CD4-positive, alpha-beta T cell treated with Interleukin-6 for 4 hours (primary cell): ENCODE results near the gene NR2C2.
"Not testable (repeated sequence)": the region's sequence is repeated elsewhere in the genome, so short reads cannot be mapped to it uniquely, and the experiment has no call there.

Source experiments
- DNase-seq: peaks from one replicate; pipeline ENCODE4 v3.0.0-alpha.2; 2020; ENCODE audit warnings: mixed read lengths

Gene NR2C2

DNA sequence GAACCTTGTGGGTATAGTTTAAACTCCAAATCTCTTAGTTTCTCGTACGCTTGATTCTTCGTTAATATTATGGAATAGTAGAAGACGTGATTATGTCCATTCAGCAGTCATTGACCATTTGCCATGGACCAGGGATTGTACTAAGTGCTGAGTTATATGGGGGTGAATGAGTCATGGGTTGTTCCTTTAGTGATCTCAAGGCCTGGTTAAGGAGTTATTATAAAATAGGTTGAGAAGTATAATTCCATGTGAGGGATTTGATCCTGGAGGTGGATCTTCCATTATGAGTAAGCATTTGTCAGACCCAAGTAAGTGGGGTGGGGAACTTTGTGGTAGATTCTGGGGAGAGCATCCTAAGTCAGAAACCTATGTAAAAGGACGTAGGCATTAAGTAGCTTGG lies 15.4 kb downstream of the NR2C2 start:
- no peak for DNase-seq

DNA sequence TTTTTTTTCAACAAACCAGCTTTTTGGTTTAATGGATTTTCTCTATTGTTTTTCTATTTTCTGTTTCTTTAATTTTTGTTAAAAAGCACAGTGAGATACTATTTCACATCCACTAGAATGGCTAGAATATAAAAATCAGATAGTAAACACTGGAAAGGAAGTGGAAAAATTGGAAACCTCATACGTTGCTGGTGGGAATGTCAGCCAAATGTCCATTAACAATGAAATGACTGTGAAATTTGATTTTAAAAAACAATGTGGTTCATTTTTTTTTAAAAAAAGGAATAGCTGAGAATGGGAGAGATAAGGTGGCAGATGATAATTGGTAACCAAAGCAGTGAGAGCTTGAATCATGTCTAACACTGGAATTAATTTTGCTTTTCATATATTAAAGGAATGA lies 19.9 kb downstream of the NR2C2 start:
- DNase-seq = no peak

DNA sequence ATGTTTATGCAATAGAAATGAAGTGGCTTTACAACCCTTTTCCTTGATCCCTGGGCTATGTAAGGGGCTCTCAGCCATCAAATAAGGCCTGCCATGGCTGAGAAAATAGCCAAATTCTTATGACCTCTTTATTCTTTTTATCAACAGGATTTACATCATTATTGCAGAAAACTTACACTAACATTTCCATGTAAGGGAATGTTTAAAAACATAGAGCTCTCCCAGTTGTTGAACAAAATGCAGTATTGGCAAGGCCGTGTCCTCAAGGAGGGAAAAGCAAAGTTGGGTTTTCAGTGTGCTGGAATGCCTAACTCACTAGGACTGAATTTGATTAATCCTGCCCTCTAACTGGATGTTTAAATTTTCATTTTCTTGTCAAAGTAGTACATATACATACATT lies 22.3 kb downstream of the NR2C2 start:
- no peak for DNase-seq

DNA sequence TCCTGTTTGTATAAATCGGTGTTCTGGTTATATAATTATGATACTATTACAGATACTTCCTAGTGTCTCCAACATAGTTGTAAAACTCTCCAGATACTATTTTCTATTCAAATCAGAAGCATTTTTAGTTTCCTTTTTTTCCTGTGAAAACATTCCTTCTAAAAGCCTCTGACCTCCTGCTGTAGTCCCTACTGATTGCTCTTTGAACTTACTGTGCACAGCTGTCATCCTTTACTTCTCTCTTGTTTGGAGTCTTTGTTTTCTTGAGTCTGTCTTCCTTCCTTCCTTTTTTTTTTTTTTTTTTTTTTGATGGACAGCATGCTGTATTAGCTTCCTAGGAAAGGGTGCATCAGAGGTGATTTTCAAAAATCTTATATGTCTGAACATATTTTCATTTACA lies 28.9 kb downstream of the NR2C2 start:
- no peak for DNase-seq

DNA sequence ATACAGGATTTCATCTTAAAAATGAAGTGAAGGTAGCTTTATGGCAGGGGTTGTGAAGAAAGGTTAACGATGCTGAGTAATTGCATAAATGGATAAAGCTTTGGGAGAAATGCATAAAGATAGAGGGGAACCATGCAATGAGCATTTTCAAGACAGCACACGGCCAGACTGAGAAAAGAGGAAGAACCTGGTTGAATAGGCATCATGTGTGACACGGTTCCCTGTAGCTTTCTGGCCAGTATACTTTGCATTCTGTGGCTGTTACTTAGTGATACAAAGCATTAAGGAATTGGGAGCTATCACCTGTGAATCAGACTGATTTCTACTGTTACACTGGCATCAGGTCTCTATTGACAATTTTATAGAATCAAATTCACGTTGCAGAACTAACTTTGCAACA lies 33.3 kb downstream of the NR2C2 start:
- DNase-seq = no peak

DNA sequence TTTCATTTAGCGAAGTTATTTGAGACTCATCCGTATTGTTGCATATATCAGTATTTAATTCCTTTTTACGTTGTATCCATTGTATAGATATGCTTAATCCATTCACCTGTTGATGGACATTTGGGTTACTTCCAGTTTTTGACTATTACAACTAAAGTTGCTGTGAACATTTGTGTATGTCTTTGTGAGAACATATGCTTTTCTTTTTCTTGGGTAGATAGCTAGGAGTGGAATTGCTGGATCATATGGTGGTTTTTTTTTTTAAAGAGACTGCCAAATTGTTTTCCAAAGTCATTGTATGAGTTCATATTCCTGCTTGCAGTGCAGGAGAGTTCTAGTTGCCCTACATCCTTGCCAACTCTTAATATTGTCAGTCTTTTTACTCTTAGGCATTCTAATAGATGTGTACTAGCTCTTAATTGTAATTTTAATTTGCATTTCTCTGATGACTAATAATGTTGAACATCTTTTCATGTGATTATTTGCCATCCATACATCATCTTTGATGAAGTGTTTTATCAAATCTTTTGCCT lies 37.3 kb downstream of the NR2C2 start:
- no peak for DNase-seq

DNA sequence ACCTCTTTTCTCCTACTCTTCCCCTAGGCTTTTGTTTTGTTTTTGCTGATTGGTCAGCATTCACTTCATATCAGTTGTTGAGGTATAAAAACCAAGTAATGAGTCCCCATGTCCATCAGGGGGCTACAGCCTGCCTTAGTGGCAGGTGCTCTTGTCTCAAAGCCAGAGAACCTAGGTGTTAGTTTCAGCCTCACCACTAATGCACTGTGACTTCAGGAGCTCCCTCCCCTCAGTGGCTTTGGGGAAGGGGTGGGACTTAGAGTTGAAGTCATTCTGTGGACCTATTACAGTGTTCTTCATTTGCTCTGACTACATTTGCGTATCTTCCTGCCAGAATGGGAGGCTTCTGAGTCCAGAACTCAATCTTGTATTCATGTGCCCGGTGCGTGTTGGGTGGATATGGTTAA lies 41.6 kb downstream of the NR2C2 start:
- DNase-seq = no peak

DNA sequence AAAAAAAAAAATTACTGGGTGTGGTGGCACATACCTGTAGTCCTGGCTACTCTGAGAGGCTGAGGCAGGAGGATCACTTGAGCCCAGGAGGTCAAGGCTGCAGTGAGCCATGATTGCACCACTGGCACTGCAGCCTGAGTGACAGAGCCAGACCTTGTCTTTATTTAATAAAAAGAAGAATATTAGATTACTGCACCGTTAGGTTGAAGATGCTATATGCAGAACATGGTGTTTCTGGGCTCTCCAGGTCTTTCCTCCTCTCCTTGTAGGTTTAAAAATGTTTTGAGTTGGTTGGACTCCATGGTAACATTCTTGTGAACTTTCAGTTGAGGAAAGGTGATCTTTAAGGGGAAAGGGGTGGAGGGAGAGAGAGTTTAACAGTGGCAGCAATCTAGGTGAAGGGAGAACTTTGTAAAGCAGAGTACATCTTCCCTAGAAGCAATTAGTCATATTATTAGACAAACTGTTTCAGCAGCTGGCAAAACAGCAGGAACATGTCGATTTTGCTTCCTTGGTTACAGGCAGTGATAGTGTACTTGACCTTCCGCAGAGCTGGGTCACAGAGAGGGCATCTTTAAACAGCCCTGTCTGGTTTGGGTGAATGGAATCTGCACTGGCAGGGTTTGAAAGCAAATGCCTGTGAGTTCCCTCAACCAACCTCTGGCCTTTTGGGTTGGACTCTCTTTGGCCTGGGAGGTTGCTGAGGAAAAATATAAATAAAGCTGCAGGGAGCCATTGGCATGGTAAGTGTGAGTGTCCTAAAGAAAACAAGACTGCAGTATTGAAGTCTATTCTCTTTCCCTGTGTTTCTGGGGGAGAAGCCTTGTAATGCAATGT lies 42.8 kb downstream of the NR2C2 start:
- no peak for DNase-seq

DNA sequence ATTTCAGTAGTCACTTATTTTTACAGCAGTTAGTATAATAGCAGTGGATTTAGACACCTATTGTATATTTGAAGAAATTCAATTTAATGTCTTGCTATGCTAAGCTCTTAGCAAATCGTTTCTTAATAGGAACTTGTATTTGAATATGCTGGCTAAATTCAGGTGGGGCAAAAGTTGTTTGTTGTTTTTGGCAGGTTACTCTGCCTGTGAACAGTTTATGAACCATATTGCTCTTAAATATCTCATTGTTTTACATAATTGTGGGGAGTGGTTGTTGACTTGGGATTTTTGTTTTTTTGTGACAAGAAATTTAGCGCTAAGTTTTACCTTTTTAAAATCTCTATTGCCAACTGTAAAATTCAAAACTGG lies 43.4 kb downstream of the NR2C2 start:
- no peak for DNase-seq

DNA sequence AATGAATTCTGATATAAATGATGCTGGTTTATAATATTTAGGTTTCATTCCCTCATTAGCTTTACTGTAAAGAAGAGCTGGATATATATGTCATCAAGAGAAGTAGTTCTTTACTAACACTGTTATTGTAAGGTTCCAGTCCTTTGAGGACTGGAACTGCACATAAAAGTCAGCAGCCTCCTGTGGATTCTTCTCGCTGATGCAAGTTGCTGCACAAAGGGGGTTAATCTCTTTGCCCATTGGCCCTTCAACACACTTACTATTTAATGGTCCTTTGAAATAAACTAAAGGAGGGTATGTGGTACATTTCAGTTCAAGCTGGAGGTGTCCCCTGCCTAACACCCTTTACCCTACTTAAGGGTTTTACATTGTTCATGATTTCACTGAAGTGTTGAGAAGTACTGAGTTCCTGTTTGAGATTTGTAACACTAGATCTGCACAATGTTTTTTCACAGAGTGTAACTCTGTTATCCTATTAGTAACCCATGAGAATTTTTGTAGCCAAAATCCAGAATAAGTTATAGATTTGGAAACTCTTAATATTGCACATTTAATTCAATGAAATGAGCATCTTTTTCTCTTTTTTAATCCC lies 43.9 kb downstream of the NR2C2 start:
- no peak for DNase-seq

DNA sequence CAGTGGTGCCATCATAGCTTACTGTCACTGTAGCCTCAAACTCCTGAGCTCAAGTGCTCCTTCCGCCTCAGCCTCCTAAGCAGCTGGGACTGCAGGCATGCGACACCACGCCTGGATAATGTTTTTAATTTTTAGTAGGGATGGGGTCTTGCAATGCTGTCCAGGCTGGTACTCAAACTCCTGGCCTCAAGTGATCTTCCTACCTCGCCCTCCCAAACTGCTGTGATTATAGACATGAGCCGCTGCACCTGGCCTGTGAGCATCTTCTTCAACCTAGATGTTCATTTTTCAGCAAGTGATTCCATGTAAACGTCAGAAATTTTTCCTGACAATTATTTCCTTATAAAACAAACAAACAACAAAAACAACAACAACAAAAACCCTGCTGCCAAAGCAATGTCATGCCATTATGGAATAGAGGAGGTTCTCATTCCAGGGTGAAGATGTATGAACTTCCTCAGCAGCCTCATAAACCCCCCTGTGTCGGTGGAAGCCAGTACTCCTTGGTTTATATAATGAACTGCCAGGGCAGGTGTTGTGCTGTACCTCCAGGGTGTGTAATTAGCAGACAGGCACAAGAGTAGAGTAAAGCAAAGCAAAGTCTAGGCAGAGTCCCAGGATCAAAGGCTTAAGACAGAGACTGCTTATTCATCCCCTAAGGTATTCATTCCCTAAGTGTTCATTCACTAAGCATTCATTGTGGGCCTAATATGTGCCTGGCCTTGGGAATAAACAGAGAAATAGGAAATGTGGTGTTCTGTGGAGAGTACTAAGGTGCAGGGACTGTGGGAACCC lies 44.6 kb downstream of the NR2C2 start:
- DNase-seq = no peak

DNA sequence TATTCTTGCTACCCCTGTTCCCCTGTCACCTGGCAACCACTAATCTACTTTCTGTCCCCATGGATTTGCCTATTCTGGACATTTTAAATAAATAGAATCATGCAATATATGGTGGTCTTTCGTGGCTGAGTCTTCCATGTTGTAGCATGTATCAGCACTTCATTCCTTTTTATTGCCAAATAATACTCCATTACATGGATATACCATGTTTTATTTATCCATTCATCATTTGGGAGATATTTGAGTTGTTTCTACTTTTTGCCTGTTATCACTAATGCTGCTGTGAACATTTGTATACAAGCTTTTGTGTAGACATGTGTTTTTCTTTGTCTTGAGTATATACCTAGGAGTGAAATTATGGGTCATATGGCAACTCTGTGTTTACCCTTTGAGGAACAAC lies 50.6 kb downstream of the NR2C2 start:
- DNase-seq = no peak

DNA sequence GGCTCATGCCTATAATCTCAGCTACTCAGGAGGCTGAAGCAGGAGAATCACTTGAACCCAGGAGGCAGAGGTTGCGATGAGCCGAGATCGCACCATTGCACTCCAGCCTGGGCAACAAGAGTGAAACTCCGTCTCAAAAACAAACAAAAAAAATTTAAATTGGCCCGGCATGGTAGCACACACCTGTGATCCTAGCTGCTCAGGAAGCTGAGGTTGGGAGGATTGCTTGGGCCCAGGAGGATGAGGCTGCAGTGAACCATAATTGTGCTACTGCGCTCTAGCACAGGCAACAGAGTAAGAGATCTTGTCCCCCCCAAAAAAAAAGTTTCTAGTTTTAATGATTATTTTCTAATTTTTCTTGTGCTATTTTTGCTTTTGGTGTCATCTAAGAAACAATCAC lies 51.8 kb downstream of the NR2C2 start:
- DNase-seq = not testable (repeated sequence)

DNA sequence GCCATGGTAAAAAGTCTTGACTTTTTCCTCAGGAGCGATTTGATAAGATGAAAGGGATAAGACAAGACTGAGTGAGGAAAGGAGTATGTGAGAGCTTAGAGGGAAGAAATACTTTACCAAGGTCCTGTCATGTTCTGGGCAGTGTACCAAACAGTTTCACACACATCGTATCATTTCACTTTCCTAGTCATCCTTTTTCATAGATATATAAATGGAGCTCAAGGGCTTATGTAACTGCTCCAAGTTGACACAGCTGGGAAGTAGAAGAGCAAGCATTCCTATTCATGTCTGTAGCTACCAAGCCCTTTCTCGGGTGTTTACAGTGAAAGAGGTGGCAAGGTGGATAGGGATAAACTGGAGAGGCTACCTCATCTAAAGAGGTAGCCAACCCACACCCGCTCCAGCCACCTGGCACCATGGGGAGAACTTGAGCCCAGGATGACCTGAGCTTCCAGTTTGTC lies 60.3 kb downstream of the NR2C2 start:
- DNase-seq = no peak

DNA sequence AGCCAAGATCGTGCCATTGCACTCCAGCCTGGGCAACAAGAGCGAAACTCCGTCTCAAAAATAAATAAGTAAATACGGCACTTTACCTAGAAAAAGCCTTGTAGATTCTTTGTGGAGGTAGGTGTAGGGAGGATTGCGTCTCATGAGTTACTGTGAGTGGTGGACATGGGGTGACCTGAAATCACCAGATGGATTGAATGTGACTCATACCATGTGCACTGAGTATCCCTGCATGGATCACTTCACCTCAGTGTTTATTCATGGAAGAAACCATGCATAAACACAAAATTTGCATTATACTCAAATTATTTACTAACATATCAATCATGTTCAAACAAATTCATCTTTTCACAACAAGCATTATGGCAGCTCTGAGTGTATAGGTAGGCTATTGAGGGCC lies 61.8 kb downstream of the NR2C2 start:
- no peak for DNase-seq

DNA sequence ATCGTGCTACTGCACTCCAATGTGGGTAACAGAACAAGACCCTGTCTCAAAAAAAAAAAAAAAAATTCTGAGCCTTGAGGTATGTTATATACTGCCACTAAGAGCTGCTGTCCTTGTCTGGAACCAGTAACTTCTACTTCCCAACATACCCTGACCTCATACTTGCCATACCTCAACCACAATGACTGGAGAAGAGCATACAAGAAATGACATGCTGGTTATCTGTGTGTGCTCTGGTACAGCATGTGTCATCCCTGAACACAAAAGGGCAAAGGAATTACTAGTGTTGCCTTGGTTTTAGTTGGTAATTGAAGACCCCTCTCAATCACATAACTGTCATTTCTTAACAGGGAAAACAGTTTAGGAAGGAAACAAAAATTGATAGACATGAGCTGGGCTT lies 63.3 kb downstream of the NR2C2 start:
- no peak for DNase-seq

DNA sequence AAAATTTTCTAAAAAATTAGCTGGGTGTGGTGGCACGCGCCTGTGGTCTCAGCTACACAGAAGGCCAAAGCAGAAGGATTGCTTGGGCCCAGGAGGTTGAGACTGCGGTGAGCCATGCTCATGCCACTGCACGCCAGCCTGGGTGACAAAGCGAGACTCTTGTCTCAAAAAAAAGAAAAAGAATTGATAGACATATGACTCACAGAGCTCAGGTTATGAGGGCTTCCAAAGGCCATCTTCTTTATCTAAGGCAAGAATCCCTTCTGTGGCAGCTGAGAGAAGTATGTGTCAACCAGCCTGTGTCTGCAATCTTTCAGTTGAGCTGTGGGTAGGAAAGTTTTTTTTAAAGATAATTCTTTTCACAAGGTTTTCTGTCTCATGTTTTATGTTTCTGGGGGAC lies 63.8 kb downstream of the NR2C2 start:
- DNase-seq = no peak

DNA sequence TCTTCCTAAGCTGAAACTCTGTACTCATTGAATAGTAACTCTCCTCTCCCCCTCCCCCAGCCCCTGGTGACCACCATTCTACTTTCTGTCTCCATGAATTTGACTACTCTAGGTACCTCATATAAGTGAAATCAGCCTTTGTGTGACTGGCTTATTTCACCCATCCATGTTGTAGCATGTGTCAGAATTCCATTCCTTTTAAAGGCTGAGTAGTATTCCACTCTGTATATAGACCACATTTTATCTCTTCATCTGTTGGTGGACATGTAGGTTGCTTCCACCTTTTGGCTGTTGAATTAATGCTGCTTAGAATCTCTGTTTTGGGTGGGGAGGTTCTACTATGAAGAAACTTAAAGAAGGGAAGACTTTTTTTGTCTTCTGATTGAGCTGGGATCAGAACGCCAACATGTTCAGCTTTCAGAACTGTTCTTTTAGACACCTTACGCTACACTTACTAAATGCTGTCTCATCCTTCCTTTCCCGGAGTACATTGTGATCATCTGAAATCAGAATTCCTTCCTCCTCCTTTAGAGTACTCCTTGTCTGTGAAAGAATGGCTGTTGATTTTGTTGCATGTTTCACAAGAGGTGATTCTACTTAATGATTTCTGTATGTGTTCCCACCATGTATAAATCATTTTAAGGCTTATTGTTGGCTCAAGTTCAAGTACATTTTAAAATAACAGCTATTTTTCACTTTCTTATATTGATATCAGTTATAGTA lies 67.4 kb downstream of the NR2C2 start:
- DNase-seq = no peak

DNA sequence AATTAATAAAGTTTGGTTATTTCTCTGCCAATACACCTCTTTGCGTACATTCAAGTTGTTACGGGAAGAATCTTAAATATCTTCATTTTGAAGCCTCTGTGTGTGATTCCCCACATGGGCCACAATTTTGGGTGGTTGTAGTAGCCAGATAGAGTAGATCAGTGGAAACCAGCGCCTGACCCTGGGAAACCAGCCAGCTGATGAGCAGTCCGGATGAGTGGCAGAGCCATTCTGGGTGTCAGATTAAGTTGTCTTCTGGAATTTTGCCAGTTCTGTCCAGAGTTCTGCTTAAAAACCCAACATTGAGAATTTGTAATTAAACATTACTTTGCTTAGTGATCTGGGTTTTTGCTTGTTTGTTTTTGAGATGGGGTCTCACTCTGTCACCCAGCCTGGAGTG lies 68.1 kb downstream of the NR2C2 start:
- DNase-seq = no peak

DNA sequence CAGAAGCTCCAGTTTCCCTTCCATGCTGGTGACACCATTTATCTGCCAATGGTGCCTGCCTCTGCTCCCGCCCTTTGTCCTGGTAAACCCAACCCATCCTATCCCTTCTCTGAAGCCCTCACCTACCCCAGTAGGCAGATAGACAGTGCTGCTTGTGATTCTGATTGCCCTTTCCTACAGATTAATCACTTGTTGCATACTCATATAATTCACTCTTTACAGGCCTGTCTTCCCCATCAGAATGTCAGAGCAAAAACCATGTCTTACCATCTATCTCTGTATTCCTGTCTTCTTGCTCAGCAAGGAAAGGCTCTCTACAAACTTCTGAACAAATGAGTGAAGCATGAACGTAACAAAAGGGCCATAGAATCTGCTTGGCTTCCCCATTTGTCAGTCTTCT lies 69.8 kb downstream of the NR2C2 start:
- no peak for DNase-seq

DNA sequence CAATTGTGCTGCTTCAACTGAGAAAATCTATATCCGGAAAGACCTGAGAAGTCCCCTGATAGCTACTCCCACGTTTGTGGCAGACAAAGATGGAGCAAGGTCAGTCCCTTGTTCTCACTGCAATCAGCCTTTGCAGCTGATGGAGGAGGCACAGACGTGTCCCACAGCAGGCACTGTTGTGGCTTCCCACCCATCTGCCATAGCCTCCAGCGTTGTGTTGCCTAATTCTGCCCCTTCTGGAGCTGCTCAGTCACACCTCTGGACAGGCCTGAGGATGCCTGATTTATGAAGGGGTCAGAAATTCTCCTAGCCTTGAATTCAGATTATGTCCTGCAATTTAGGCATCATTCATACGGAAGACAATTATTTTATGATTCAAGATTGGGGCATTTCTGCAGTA lies 75.9 kb downstream of the NR2C2 start:
- DNase-seq = no peak

DNA sequence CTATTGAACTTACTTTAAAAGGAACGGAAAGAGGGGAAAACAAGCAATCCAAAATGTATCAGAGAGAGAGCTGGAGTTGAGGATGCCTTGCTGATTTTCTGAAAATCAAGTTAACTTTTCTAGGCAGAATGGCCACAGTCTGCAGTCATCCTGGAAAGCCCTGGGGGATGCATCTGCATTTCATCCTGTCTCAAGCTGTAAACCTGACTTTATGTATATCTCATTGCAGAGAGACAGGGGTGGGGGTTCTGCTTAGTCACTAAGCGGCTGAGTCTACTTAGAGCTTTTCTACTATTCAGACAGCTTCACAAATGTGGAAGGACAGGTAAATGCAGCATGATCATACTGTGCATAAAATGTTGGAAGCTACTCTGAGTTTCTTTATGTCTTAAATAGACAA lies 76.3 kb downstream of the NR2C2 start:
- DNase-seq = no peak

DNA sequence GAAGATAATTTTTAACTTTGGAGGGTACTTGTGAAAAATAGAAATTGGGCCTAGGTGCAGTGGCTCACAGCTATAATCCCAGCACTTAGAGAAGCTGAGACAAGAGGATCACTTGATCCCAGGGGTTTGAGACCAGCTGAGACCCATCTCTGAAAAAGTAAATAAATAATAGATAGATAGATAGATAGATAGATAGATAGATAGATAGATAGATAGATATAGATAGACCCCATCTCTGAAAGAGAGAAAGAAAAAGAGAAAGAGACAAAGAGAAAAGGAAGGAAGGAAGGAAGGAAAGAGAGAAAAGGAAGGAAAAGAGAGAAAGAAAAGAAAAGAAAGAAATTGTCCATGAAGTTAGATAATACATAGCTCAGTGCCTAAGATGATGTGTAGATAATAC lies 82.2 kb downstream of the NR2C2 start:
- DNase-seq = no peak
